SK-N-SH (cell line): ENCODE measurements around the gene CHCHD6. TPM values are rescaled to one million over a fixed set of nuclear protein-coding genes. Genes with fewer than 3 reads are reported as not detected.

Experiments
- CTCF ChIA-PET: fragments of 300-600, 350-600 bp; formaldehyde crosslinking; extraction: SDS; loops from one replicate; lab custom pipeline; 2021; lab: Yijun Ruan, JAX
- POLR2A ChIA-PET: fragments of 350-600 bp; sonication (Branson Sonifier 250); formaldehyde crosslinking; extraction: SDS; loops from one replicate; lab custom pipeline; 2020; ENCODE audit warnings: antibody characterized with exemption, inconsistent platforms; lab: Yijun Ruan, JAX
- DNase-seq: peaks from one replicate; pipeline ENCODE4 v3.0.0; 2012
- H2AFZ ChIP-seq: fragments of 200-600 bp; sonication (generic); 2 replicates; pipeline ENCODE4 v1.8.1; 2016; ENCODE audit warnings: antibody characterized with exemption, mild to moderate bottlenecking, low read depth
- H3F3A ChIP-seq: fragments of 200-600 bp; sonication (generic); replicated peaks from 2 replicates; pipeline ENCODE3; 2016; ENCODE audit warnings: antibody characterized with exemption, mild to moderate bottlenecking; ENCODE audit not compliant: insufficient read depth
- H3K27ac ChIP-seq, 2 experiments: fragments of 200-500 bp in 1 of 2; fragments of 200-600 bp in 1 of 2; sonication (Bioruptor generic) in 1 of 2; sonication (generic), shearing (Covaris generic) in 1 of 2; 2 replicates each; pipeline versions ENCODE4 v1.5.1 to v1.6.1; 2014 to 2016; ENCODE audit warnings: low read depth in 2 of 2, inconsistent platforms in 1 of 2, low read length in 1 of 2, mild to moderate bottlenecking in 1 of 2, mixed read lengths in 1 of 2
- H3K27me3 ChIP-seq: fragments of 200-600 bp; sonication (generic), shearing (Covaris generic); 2 replicates; pipeline ENCODE4 v1.6.1; 2016; ENCODE audit warnings: mixed run types; ENCODE audit not compliant: insufficient read depth
- H3K36me3 ChIP-seq, 2 experiments: fragments of 200-500 bp in 1 of 2; fragments of 200-600 bp in 1 of 2; sonication (Bioruptor generic) in 1 of 2; sonication (generic) in 1 of 2; replicated peaks in 1 of 2; 2 replicates each; pipeline versions ENCODE3 to v1.5.1; 2014 to 2016; ENCODE audit warnings: low read length in 1 of 2, mild to moderate bottlenecking in 1 of 2; ENCODE audit not compliant: insufficient read depth in 2 of 2, control insufficient read depth in 1 of 2
- H3K4me1 ChIP-seq, 2 experiments: fragments of 200-500 bp in 1 of 2; fragments of 200-600 bp in 1 of 2; sonication (Bioruptor generic) in 1 of 2; sonication (generic), shearing (Covaris generic) in 1 of 2; 2 replicates each; pipeline versions ENCODE4 v1.5.1 to v1.6.1; 2014 to 2016; ENCODE audit warnings: low read depth in 1 of 2, low read length in 1 of 2, mixed run types in 1 of 2; ENCODE audit not compliant: insufficient read depth in 2 of 2, control insufficient read depth in 1 of 2
- H3K4me2 ChIP-seq: fragments of 200-600 bp; sonication (generic), shearing (Covaris generic); 2 replicates; pipeline ENCODE4 v1.6.1; 2017; ENCODE audit warnings: mixed run types
- H3K4me3 ChIP-seq, 2 experiments: fragments of 200-500 bp in 1 of 2; fragments of 200-600 bp in 1 of 2; sonication (Bioruptor generic) in 1 of 2; sonication (generic), shearing (Covaris generic) in 1 of 2; 2 replicates each; pipeline versions ENCODE4 v1.5.1 to v1.8.1; 2014 to 2016; ENCODE audit warnings: low read depth in 2 of 2, inconsistent platforms in 1 of 2, low read length in 1 of 2, mild to moderate bottlenecking in 1 of 2, mixed read lengths in 1 of 2, moderate library complexity in 1 of 2
- H3K79me2 ChIP-seq: fragments of 200-600 bp; sonication (generic); 2 replicates; pipeline ENCODE4 v1.8.1; 2017; ENCODE audit warnings: mild to moderate bottlenecking; ENCODE audit not compliant: insufficient read depth
- H3K9ac ChIP-seq: fragments of 200-600 bp; sonication (generic); 2 replicates; pipeline ENCODE4 v1.6.1; 2017; ENCODE audit warnings: mixed run types
- H3K9me2 ChIP-seq: fragments of 200-600 bp; sonication (generic); 2 replicates; pipeline ENCODE4 v1.6.1; 2017; ENCODE audit warnings: mixed run types
- H3K9me3 ChIP-seq: fragments of 200-600 bp; sonication (generic); 2 replicates; pipeline ENCODE4 v1.6.1; 2017; ENCODE audit warnings: mixed run types, mild to moderate bottlenecking, moderate library complexity
- H4K20me1 ChIP-seq: fragments of 200-600 bp; sonication (generic); 2 replicates; pipeline ENCODE4 v1.6.1; 2017; ENCODE audit warnings: mild to moderate bottlenecking, mixed run types; ENCODE audit not compliant: insufficient read depth
- CTCF ChIP-seq: fragments of 200-600 bp; sonication (generic); IDR thresholded peaks from 2 replicates; pipeline ENCODE4 v1.6.1; 2017; ENCODE audit warnings: antibody characterized with exemption, mild to moderate bottlenecking, moderate library complexity
- EP300 ChIP-seq, 2 experiments: IDR thresholded peaks; 2 replicates each; pipeline versions ENCODE4 v1.4.0 to v1.6.1; 2012; ENCODE audit warnings: borderline replicate concordance in 1 of 2, low read depth in 1 of 2, low read length in 1 of 2
- EZH2phosphoT487 ChIP-seq: fragments of 200-600 bp; sonication (generic); IDR thresholded peaks from 2 replicates; pipeline ENCODE4 v1.6.1; 2017; ENCODE audit warnings: low read depth, mixed run types, mild to moderate bottlenecking, antibody characterized with exemption, moderate library complexity, borderline replicate concordance
- FOSL2 ChIP-seq: IDR thresholded peaks from 2 replicates; pipeline ENCODE4 v1.4.0; 2012; ENCODE audit warnings: low read depth, mild to moderate bottlenecking, moderate library complexity, borderline replicate concordance
- FOXJ3 ChIP-seq: sonication (generic); formaldehyde crosslinking; IDR thresholded peaks from 2 replicates; pipeline ENCODE4 v1.5.1; 2020; ENCODE audit warnings: mild to moderate bottlenecking, missing genetic modification reagents
- FOXM1 ChIP-seq: IDR thresholded peaks from 2 replicates; pipeline ENCODE4 v1.4.0; 2012; ENCODE audit warnings: low read depth, mild to moderate bottlenecking
- GATA2 ChIP-seq: sonication (generic); formaldehyde crosslinking; IDR thresholded peaks from 2 replicates; pipeline ENCODE4 v1.5.0; 2020; ENCODE audit warnings: mild to moderate bottlenecking, missing genetic modification reagents
- IRF3 ChIP-seq: fragments of 150-350 bp; IDR thresholded peaks from 2 replicates; pipeline ENCODE4 v1.6.1; 2016; ENCODE audit warnings: mild to moderate bottlenecking, low read depth, low read length
- JUND ChIP-seq: IDR thresholded peaks from 2 replicates; pipeline ENCODE4 v1.4.0; 2012
- MAX ChIP-seq: IDR thresholded peaks from 2 replicates; pipeline ENCODE4 v1.4.0; 2012; ENCODE audit warnings: low read depth
- MEF2A ChIP-seq: IDR thresholded peaks from 2 replicates; pipeline ENCODE4 v1.4.0; 2012; ENCODE audit warnings: low read depth, borderline replicate concordance
- NFIC ChIP-seq: IDR thresholded peaks from 2 replicates; pipeline ENCODE4 v1.4.0; 2012; ENCODE audit warnings: borderline replicate concordance
- PBX3 ChIP-seq: IDR thresholded peaks from 2 replicates; pipeline ENCODE4; 2012
- RAD21 ChIP-seq: IDR thresholded peaks from 2 replicates; pipeline ENCODE4 v1.6.1; 2012; ENCODE audit warnings: mild to moderate bottlenecking, low read length
- RCOR1 ChIP-seq: fragments of 150-350 bp; IDR thresholded peaks from 2 replicates; pipeline ENCODE4 v1.6.1; 2017; ENCODE audit warnings: antibody characterized with exemption, low read length
- REST ChIP-seq: IDR thresholded peaks from 2 replicates; pipeline ENCODE4 v1.6.1; 2012; ENCODE audit warnings: mild to moderate bottlenecking, low read depth, low read length, moderate library complexity
- SMC3 ChIP-seq: IDR thresholded peaks from 2 replicates; pipeline ENCODE4 v1.6.1; 2012; ENCODE audit warnings: low read depth, low read length, improper control_type of control experiment
- TAF1 ChIP-seq: IDR thresholded peaks from 2 replicates; pipeline ENCODE4 v1.6.1; 2012; ENCODE audit warnings: low read depth, mild to moderate bottlenecking, low read length, moderate library complexity, borderline replicate concordance
- TEAD4 ChIP-seq: IDR thresholded peaks from 2 replicates; pipeline ENCODE4 v1.4.0; 2012; ENCODE audit warnings: mild to moderate bottlenecking, borderline replicate concordance; ENCODE audit not compliant: insufficient read depth
- USF2 ChIP-seq: fragments of 150-350 bp; IDR thresholded peaks from 2 replicates; pipeline ENCODE4 v1.6.1; 2017; ENCODE audit warnings: antibody characterized with exemption, low read length, low read depth, borderline replicate concordance
- YY1 ChIP-seq: IDR thresholded peaks from 2 replicates; pipeline ENCODE4 v1.4.0; 2012; ENCODE audit warnings: low read depth, mild to moderate bottlenecking
- WGBS: methylation state at CpG from one replicate; pipeline ENCODE4 v1.1.6; 2017; ENCODE audit warnings: low lambda C conversion rate; 5-methylcytosine and 5-hydroxymethylcytosine counted together
- polyA plus RNA-seq, 3 experiments: library from polyadenylated mRNA; depleted of rRNA; stranded (reverse); fragments of >200 nt; gene quantifications; 2 replicates each; pipeline ENCODE4 v1.2.3, GENCODE V29; 2012

The CHCHD6 gene
- 42.5 and 45.0 TPM in 2 replicates for polyA plus RNA-seq (2012; rRNA removed)
- polyA plus RNA-seq (2012; cell fraction: cytosol; rRNA removed): 31.3 and 38.6 TPM in 2 replicates
- 26.1 and 36.6 TPM in 2 replicates for polyA plus RNA-seq (2012; cell fraction: nucleus; rRNA removed)

GRCh38 chr3:126703512-126704493 lies at the start of gene CHCHD6:
CHCHD6 (plus strand) TSS chr3:126704240; CDS start chr3:126704313, 73 bp downstream.
- POLR2A ChIA-PET: interaction anchor here (2.0 kb wide), 1 partner anchor 20 kb away, joined by 6 read pairs; no protein-coding TSS in a partner anchor
- TF ChIP-seq MEF2A (no peak), RCOR1 (no peak), FOXJ3 (CRISPR knock-in tag) (peak; percentile 20; the same call in 1 of the 2 replicates), TAF1 (no peak), TEAD4 (no peak), CTCF (peak; percentile 29), NFIC (no peak; the same call in 1 of the 2 replicates), EZH2phosphoT487 (no peak), IRF3 (peak; percentile 97), FOXM1 (no peak), PBX3 (no peak), FOSL2 (no peak), EP300 (IDR thresholded peaks at IDR 0.05; ENCODE audit: borderline replicate concordance in 1 of 2, low read depth in 1 of 2, low read length in 1 of 2) (no peak), REST (no peak), MAX (peak; percentile 84; the same call in 1 of the 2 replicates), YY1 (no peak), GATA2 (CRISPR knock-in tag) (no peak), RAD21 (peak; percentile 29), USF2 (no peak), JUND (no peak), SMC3 (peak; percentile 21; the same call in 1 of the 2 replicates)

More at GRCh38 chr3:126703512-126704493, at the start of gene CHCHD6:
- peak within 1 kb of the TSS; percentile 68 to 88 for H3K4me3 ChIP-seq
- H3K9ac ChIP-seq: peak within 1 kb of the TSS; percentile 68
- H3K4me2 ChIP-seq: peak within 1 kb of the TSS; percentile 93
- 0 out of 2 replicates have a peak, but pooled peaks cover 3% of the 10 kb centered on the region for H3K27me3 ChIP-seq
- no peaks in the 10 kb centered on the region for H3K9me2 ChIP-seq
- 12% methylated on average over 43 of the region's 69 CpGs for WGBS
- peak within 1 kb of the TSS; percentile 86 for H2AFZ ChIP-seq
- H3K9me3 ChIP-seq: 0 out of 2 replicates have a peak, but pooled peaks cover 4% of the 10 kb centered on the region
- H3F3A ChIP-seq: no peaks in the 10 kb centered on the region
- CTCF ChIA-PET: interaction anchor here (1.1 to 4.4 kb wide), 10 partner anchors 10 to 235 kb away, joined by 3 to 41 read pairs (median 4); no protein-coding TSS in a partner anchor
- peaks cover 35% of the 10 kb centered on the region; the same call in 1 of the 2 replicates for H3K79me2 ChIP-seq
- H3K4me1 ChIP-seq: peaks cover 6 to 20% of the 10 kb centered on the region in 2 experiments; a peak in 1 of 4 replicates
- peak within 1 kb of the TSS in 1 of 2 experiments; percentile 60; a peak in 2 of 4 replicates for H3K27ac ChIP-seq
- H4K20me1 ChIP-seq: no peaks in the 10 kb centered on the region
- H3K36me3 ChIP-seq: no peaks in the 10 kb centered on the region
- DNase-seq: peak; percentile 99
